ENCODE measurements around the gene LPO. TPM values are rescaled to one million over a fixed set of nuclear protein-coding genes. Genes with fewer than 3 reads are reported as not detected.

The LPO gene
- total RNA-seq, 1 donor from 2014 or later = not detected

- ATAC-seq = no peak
- peak; percentile 23 for DNase-seq
- intact Hi-C loops (cut with DNase I) = no loop called here
Observed at GRCh38 chr17:58313815-58314705, 75.7 kb downstream of the LPO start.

GRCh38 chr17:58314706-58315015, 76.3 kb downstream of the LPO start:
- Histone ChIP-seq H3K4me3 (no peak overlapping the region), H3K27me3 (no peaks in the 10 kb centered on the region), H3K27ac (no peak overlapping the region), H3K9me3 (no peaks in the 10 kb centered on the region), H3K4me1 (no peaks in the 10 kb centered on the region), H3K36me3 (no peaks in the 10 kb centered on the region)
- DNase-seq = no peak
- no peak for ATAC-seq
- no peak for TF ChIP-seq CTCF (IDR thresholded peaks at IDR 0.05)
- intact Hi-C loops (cut with DNase I) = no loop called here

More at GRCh38 chr17:58313815-58314705, 75.7 kb downstream of the LPO start:
- Histone ChIP-seq H3K27ac (no peak overlapping the region), H3K4me3 (no peak overlapping the region), H3K36me3 (no peaks in the 10 kb centered on the region), H3K9me3 (no peaks in the 10 kb centered on the region), H3K4me1 (no peaks in the 10 kb centered on the region), H3K27me3 (no peaks in the 10 kb centered on the region)
- TF ChIP-seq CTCF (IDR thresholded peaks at IDR 0.05) = no peak

GRCh38 chr17:58315281-58315711, 76.9 kb downstream of the LPO start:
- no peak overlapping the region for H3K4me3 ChIP-seq
- no peaks in the 10 kb centered on the region for H3K4me1 ChIP-seq
- TF ChIP-seq CTCF (IDR thresholded peaks at IDR 0.05) = no peak
- H3K9me3 ChIP-seq = no peaks in the 10 kb centered on the region
- intact Hi-C loops (cut with DNase I) = no loop called here
- H3K27ac ChIP-seq = no peak overlapping the region
- no peaks in the 10 kb centered on the region for H3K36me3 ChIP-seq
- DNase-seq (peak; percentile 39), ATAC-seq (no peak)
- no peaks in the 10 kb centered on the region for H3K27me3 ChIP-seq

DNA sequence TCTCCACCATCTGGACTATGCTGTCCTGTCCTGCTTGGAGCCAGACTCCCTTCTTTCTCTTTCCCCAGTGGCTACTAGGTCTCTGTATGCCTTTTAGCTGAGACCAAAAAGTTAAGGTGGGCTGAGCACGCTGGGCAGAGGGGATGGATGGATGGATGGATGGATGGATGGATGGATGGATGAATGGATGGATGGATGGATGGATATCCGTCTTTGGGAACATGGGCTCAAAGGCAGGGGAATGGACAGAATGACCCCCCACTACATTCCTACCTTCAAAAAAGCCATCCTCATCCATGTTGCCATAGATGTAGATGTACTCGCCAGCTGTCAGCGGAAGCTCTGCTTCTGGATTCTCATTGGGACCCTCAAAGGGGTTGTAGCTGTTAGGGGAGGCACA, 77.4 kb downstream of the LPO start:
- no peaks in the 10 kb centered on the region for H3K27me3 ChIP-seq
- intact Hi-C loops (cut with DNase I) = no loop called here

DNA sequence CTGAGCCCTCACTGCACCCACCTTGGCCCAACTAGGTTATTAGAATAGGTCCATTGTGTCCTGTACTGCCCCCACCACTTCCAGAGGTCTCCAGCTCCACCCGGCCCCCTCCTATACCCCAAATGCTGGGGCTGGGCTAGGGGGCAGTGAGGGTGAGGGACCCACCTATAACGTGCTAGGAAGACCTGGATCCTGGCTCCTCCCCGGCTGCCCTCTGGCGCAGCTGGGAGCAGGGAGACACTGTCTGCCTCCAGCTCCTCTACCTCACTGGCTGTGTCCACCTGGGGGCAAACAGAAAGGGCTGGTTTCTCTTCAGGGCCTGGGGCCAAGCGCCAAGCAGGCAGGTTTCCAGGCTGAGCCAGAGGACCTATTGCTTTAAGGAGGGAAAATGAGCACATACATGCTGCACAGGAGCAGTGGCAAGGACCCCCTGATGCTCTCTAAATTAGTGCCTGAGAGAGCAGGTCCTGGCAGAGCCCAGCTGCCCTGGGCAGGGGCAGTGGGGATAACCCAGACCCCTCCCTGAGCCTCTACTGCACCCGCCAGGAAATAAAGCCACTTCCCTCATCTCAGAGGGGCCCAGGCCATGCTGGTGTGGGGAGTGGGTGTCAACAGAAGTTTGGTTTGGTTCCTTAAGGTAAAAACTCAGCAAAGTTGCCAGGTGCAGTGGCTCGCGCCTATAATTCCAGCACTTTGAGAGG, 78.0 kb downstream of the LPO start:
- intact Hi-C loops (cut with DNase I) = no loop called here
- Histone ChIP-seq H3K27ac (no peak overlapping the region), H3K4me1 (no peaks in the 10 kb centered on the region), H3K27me3 (no peaks in the 10 kb centered on the region), H3K4me3 (no peak overlapping the region), H3K9me3 (no peaks in the 10 kb centered on the region), H3K36me3 (no peaks in the 10 kb centered on the region)
- ATAC-seq = no peak
- no peak for TF ChIP-seq CTCF (IDR thresholded peaks at IDR 0.05)
- DNase-seq = peak; percentile 53

More for the DNA sequence above, 77.4 kb downstream of the LPO start:
- Histone ChIP-seq H3K4me3 (no peak overlapping the region), H3K36me3 (no peaks in the 10 kb centered on the region), H3K4me1 (no peaks in the 10 kb centered on the region), H3K9me3 (no peaks in the 10 kb centered on the region), H3K27ac (no peak overlapping the region)
- no peak for DNase-seq
- TF ChIP-seq CTCF (IDR thresholded peaks at IDR 0.05) = no peak
- ATAC-seq = no peak

All from upper lobe of right lung (tissue), 1 donor.